ENCODE data around the gene PALM. TPM values are rescaled to one million over a fixed set of nuclear protein-coding genes. Genes with fewer than 3 reads are reported as not detected.
"Not testable (repeated sequence)": the region's sequence is repeated elsewhere in the genome, so short reads cannot be mapped to it uniquely, and the experiment has no call there.

The PALM gene
- total RNA-seq, 1 experiment from 2014 or later = 14.4 TPM

DNA sequence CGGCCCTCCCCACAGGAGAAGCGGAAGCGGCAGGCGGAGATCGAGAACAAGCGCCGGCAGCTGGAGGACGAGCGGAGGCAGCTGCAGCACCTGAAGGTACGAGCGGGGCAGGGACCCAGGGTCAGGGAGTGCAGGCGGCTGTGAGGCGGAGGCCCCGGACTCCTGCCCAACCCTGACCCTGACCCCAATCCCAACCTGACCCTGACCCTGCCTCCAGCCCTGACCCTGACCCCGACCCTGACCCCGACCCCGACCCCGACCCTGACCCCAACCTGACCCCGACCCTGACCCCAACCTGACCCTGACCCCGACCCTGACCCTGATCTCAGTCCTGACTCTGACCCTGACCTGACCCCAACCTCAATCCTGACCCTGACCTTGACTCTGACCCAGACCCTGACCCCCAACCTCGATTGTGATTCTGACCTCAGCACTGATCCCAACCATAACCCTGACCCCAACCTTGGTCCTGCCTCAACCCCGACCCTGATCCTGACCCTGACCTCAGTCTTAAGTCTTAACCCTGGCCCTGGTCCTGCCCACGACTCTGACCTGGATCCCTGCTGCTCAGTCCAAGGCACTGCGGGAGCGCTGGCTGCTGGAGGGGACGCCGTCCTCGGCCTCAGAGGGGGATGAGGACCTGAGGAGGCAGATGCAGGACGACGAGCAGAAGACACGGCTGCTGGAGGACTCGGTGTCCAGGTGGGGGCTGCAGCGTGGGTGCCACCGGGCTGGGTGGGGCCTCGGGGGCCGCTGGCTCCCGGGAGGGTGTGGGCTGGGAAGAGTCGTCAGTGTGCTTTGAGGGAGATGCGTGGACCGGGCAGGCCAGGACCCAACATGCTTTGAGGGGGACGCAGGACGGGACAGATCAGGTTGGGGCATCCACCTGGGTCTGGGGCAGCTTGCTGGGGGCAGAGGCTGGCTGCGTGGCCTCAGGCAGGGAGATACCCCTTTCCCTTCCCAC lies 18.5 kb downstream of the PALM start:
- TF ChIP-seq SIN3A (IDR thresholded peaks at IDR 0.05; ENCODE audit: borderline replicate concordance, insufficient read depth, low read depth, low read length) = no peak
- no peak for TF ChIP-seq POLR2AphosphoS5 (IDR thresholded peaks at IDR 0.05; ENCODE audit: low read depth, low read length)
- TF ChIP-seq, protein P1, sequence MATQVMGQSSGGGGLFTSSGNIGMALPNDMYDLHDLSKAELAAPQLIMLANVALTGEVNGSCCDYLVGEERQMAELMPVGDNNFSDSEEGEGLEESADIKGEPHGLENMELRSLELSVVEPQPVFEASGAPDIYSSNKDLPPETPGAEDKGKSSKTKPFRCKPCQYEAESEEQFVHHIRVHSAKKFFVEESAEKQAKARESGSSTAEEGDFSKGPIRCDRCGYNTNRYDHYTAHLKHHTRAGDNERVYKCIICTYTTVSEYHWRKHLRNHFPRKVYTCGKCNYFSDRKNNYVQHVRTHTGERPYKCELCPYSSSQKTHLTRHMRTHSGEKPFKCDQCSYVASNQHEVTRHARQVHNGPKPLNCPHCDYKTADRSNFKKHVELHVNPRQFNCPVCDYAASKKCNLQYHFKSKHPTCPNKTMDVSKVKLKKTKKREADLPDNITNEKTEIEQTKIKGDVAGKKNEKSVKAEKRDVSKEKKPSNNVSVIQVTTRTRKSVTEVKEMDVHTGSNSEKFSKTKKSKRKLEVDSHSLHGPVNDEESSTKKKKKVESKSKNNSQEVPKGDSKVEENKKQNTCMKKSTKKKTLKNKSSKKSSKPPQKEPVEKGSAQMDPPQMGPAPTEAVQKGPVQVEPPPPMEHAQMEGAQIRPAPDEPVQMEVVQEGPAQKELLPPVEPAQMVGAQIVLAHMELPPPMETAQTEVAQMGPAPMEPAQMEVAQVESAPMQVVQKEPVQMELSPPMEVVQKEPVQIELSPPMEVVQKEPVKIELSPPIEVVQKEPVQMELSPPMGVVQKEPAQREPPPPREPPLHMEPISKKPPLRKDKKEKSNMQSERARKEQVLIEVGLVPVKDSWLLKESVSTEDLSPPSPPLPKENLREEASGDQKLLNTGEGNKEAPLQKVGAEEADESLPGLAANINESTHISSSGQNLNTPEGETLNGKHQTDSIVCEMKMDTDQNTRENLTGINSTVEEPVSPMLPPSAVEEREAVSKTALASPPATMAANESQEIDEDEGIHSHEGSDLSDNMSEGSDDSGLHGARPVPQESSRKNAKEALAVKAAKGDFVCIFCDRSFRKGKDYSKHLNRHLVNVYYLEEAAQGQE (IDR thresholded peaks at IDR 0.05; ENCODE audit: insufficient read depth in 1 of 2, low read depth in 2 of 2, low read length in 1 of 2) = no peak
- TF ChIP-seq, protein P2, sequence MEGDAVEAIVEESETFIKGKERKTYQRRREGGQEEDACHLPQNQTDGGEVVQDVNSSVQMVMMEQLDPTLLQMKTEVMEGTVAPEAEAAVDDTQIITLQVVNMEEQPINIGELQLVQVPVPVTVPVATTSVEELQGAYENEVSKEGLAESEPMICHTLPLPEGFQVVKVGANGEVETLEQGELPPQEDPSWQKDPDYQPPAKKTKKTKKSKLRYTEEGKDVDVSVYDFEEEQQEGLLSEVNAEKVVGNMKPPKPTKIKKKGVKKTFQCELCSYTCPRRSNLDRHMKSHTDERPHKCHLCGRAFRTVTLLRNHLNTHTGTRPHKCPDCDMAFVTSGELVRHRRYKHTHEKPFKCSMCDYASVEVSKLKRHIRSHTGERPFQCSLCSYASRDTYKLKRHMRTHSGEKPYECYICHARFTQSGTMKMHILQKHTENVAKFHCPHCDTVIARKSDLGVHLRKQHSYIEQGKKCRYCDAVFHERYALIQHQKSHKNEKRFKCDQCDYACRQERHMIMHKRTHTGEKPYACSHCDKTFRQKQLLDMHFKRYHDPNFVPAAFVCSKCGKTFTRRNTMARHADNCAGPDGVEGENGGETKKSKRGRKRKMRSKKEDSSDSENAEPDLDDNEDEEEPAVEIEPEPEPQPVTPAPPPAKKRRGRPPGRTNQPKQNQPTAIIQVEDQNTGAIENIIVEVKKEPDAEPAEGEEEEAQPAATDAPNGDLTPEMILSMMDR (IDR thresholded peaks at IDR 0.05) = no peak
- no peak for TF ChIP-seq TCF7L2 (IDR thresholded peaks at IDR 0.05; ENCODE audit: low read depth, low read length)
- no peaks in the 10 kb centered on the region for H3K9me3 ChIP-seq (ENCODE audit: control insufficient read depth, insufficient read depth, low read depth, low read length)
- CTCF ChIA-PET = interaction anchor here (0.6 kb wide), 1 partner anchor 172 kb away, joined by 7 read pairs; no protein-coding TSS in a partner anchor
- H3K27me3 ChIP-seq (ENCODE audit: control insufficient read depth, insufficient read depth, low read length) = no peaks in the 10 kb centered on the region
- POLR2A ChIA-PET = no interaction called here
- intact Hi-C loops (cut with micrococcal nuclease; ENCODE audit: unreplicated experiment) = no loop called here
- H3K27ac ChIP-seq (ENCODE audit: low read length) = no peak overlapping the region
- no TSS peak for BruUV-seq (replicated peaks)
- H3K4me3 ChIP-seq (ENCODE audit: low read depth in 2 of 2, low read length in 2 of 2) = no peak overlapping the region
- H3K36me3 ChIP-seq (ENCODE audit: control insufficient read depth, insufficient read depth, low read length) = no peaks in the 10 kb centered on the region
- no peaks in the 10 kb centered on the region; the same call in 1 of the 2 replicates for H3K4me1 ChIP-seq (ENCODE audit: control insufficient read depth, insufficient read depth, low read length)
- in situ Hi-C loops (cut with HindIII; ENCODE audit: low pct_unique_long_range_greater_than_20kb, low sequenced_read_pairs) = no loop called here
- DNase-seq (ENCODE audit: low read depth, low spot score) (no peak), ATAC-seq (peak; percentile 31; the same call in 1 of the 2 replicates)

DNA sequence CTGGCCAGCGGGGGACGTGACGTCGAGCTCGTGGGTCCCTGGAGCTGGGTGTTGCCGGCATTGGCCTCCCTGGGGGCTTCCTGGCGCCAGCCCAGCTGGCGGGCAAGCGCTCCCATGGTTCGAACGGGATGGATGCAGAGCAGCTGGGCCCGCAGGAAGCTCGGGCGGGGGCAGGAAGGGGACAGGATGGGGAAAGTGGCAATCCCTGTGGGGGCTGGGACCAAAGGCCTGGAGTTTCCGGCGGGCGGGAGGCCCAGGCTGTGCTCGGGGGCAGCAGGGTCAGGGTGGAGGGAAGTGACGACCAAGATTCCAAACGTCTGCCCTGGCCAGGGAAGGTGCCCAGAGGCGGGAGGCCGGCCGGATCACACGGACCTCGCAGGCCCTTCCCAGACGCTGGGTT lies 19.3 kb downstream of the PALM start:
- Histone ChIP-seq H3K4me3 (ENCODE audit: low read depth in 2 of 2, low read length in 2 of 2) (no peak overlapping the region), H3K4me1 (ENCODE audit: control insufficient read depth, insufficient read depth, low read length) (no peaks in the 10 kb centered on the region; the same call in 1 of the 2 replicates), H3K9me3 (ENCODE audit: control insufficient read depth, insufficient read depth, low read depth, low read length) (no peaks in the 10 kb centered on the region), H3K36me3 (ENCODE audit: control insufficient read depth, insufficient read depth, low read length) (no peaks in the 10 kb centered on the region), H3K27ac (ENCODE audit: low read length) (no peak overlapping the region), H3K27me3 (ENCODE audit: control insufficient read depth, insufficient read depth, low read length) (no peaks in the 10 kb centered on the region)
- intact Hi-C loops (cut with micrococcal nuclease; ENCODE audit: unreplicated experiment) = no loop called here
- no TSS peak for BruUV-seq (replicated peaks)
- ATAC-seq (peak; percentile 35; the same call in 1 of the 2 replicates), DNase-seq (ENCODE audit: low read depth, low spot score) (no peak)
- in situ Hi-C loops (cut with HindIII; ENCODE audit: low pct_unique_long_range_greater_than_20kb, low sequenced_read_pairs) = no loop called here
- ChIA-PET CTCF (no interaction called here), POLR2A (interaction anchor here (0.6 kb wide), 1 partner anchor 23 kb away, joined by 6 read pairs; no protein-coding TSS in a partner anchor)
- TF ChIP-seq POLR2AphosphoS5 (IDR thresholded peaks at IDR 0.05; ENCODE audit: low read depth, low read length) (no peak), TCF7L2 (IDR thresholded peaks at IDR 0.05; ENCODE audit: low read depth, low read length) (no peak), SIN3A (IDR thresholded peaks at IDR 0.05; ENCODE audit: borderline replicate concordance, insufficient read depth, low read depth, low read length) (no peak)
- TF ChIP-seq, protein P1 (IDR thresholded peaks at IDR 0.05; ENCODE audit: insufficient read depth in 1 of 2, low read depth in 2 of 2, low read length in 1 of 2) = no peak
- TF ChIP-seq, protein P2 (IDR thresholded peaks at IDR 0.05) = no peak

DNA sequence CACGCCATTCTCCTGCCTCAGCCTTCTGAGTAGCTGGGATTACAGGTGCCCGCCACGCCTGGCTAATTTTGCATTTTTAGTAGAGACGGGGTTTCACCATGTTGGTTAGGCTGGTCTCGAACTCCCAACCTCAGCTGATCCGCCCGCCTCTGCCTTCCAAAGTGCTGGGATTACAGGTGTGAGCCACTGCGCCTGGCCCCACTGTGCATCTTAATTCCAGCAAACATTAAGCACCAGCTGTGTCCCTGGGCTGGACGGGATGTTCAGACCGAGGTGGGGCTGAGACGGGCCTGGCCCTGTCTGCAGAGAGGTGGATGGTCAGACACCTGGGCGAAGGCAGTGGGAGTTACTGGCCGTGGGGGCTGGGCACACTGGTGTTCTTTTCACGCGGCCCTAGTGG lies 20.8 kb downstream of the PALM start:
- H3K4me3 ChIP-seq (ENCODE audit: low read depth in 2 of 2, low read length in 2 of 2); BruUV-seq (replicated peaks); H3K4me1 ChIP-seq (ENCODE audit: control insufficient read depth, insufficient read depth, low read length); POLR2A ChIA-PET; intact Hi-C loops (cut with micrococcal nuclease; ENCODE audit: unreplicated experiment); H3K27me3 ChIP-seq (ENCODE audit: control insufficient read depth, insufficient read depth, low read length); ATAC-seq; H3K36me3 ChIP-seq (ENCODE audit: control insufficient read depth, insufficient read depth, low read length); in situ Hi-C loops (cut with HindIII; ENCODE audit: low pct_unique_long_range_greater_than_20kb, low sequenced_read_pairs); H3K27ac ChIP-seq (ENCODE audit: low read length); DNase-seq (ENCODE audit: low read depth, low spot score); H3K9me3 ChIP-seq (ENCODE audit: control insufficient read depth, insufficient read depth, low read depth, low read length): not testable (repeated sequence)
- CTCF ChIA-PET = interaction anchor here (0.8 kb wide), 1 partner anchor 52 kb away, joined by 4 read pairs; no protein-coding TSS in a partner anchor
